Skin of body (tissue), 2 donors: ENCODE results near the gene CBLB. TPM values are rescaled to one million over a fixed set of nuclear protein-coding genes. Genes with fewer than 3 reads are reported as not detected.
"Not testable (repeated sequence)": the region's sequence is repeated elsewhere in the genome, so short reads cannot be mapped to it uniquely, and the experiment has no call there.

ENCODE experiments used
- DNase-seq: peaks from one replicate; lab custom pipeline; 2025; lab: John Stamatoyannopoulos, UW
- total RNA-seq: library from RNA; depleted of rRNA; stranded (reverse); fragments of >200 nt; gene quantifications from one replicate; pipeline ENCODE4 v1.2.3, GENCODE V29; 2014

Gene CBLB
- total RNA-seq, 1 donor from 2014 or later, result 41.3 TPM

DNA sequence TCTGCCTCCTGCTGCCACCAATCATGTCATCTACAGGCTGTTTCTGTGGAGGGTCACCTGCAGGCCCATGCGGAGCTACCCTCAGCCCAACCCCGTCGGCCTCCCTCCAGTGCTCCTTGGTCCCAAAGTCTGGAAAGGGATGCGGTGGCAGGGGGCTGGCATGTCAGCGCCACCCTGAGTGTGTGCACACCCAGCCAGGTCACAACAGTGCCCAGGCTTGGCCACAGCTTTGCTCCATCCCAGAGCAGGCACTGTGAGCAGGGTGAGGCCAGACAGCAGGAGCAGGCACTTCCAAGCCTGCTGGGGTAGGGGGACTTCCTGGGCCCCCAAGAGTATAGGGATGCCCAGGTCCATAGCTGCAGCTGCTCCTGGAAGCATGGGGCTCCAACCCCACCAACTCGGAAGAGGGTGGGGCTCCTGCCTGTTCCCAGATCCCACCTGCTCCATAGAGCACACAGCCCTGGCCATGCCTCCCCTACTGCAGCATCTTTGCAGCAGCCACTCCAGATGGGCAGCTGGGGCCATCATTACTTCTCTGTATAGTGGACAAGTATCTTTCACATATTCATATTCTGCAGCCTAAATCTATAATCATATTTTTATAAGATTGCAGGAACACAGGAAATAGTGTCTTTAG is 109.3 kb downstream of the CBLB start:
- DNase-seq, result no peak

GRCh38 chr3:105758451-105758850 is 110.4 kb downstream of the CBLB start:
- no peak for DNase-seq

GRCh38 chr3:105755121-105755886 is 113.5 kb downstream of the CBLB start:
- no peak for DNase-seq

DNA sequence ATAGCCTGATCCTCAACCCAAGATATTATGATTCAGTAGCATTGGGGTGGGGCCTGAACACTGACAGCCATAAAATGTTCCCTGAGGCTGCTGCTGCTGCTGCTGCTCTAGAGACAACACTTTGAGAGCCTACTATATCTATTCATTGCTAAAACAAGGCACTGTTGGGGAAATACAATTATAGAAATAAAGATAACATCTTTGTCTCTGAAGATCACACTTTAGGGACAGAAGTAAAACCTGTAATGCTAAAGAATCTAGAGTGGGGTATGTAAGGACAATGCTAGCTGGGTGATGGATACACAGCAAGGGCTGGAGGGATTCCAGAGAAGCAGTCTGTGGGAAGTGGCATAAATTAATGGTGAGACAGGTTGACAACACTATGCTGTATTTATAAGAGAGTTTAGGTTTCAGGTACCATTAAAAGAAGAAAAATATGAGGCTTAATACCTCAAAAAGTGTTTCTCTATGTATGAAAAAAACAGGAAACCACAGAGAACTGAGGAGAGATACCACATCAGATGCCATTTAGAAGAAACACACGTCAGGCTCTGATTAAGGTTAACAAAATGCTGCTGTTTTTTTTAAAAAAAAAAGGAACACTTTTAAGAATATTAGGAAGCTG is 115.9 kb downstream of the CBLB start:
- DNase-seq, result no peak

- peak; percentile 41 for DNase-seq
Observed at GRCh38 chr3:105747696-105748095, 121.1 kb downstream of the CBLB start.

DNA sequence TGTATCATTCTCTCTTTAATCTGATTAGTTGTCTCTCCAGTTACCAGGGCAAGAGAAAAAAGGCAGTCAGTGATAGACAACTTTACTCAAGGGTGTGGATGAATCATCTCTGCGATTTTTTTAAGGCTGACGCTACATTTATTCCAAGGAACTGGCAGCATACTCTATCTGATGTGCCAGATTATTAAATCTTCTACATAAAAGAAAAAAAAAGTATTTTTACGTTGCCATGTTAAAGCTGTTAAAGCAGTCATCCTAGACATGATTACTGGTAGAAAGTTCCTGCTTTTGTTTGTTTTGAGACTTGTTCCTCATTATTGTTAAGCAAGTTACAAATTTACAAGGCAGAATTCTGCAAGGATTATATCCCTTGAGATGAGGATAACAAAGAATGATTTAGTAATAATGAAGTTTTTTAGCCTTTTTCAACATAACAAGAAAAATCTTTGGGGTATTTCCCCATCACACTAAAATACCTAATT is 121.7 kb downstream of the CBLB start:
- DNase-seq, result peak; percentile 68

- no peak for DNase-seq
Observed at GRCh38 chr3:105746231-105746996, 122.4 kb downstream of the CBLB start.

DNA sequence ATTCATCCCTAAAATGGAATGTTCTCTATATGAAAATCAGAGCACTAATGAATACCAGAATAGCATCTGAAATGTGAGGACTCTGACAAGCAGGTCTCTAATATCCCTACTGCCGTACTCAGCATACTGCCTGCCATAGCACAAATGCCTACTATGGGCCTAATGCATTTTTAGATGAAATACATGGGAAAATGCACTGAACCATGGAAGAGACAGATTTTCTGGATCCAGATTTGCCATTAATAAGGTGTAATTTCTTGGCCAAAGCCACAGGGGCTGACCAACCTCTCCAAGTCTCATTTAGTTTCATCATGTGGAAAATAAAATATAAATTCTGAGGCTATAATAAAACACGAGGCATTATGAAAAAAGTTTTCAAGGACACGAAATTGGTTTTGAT is 123.8 kb downstream of the CBLB start:
- DNase-seq, result no peak

- DNase-seq, result no peak
Observed at GRCh38 chr3:105744202-105744601, 124.6 kb downstream of the CBLB start.

DNA sequence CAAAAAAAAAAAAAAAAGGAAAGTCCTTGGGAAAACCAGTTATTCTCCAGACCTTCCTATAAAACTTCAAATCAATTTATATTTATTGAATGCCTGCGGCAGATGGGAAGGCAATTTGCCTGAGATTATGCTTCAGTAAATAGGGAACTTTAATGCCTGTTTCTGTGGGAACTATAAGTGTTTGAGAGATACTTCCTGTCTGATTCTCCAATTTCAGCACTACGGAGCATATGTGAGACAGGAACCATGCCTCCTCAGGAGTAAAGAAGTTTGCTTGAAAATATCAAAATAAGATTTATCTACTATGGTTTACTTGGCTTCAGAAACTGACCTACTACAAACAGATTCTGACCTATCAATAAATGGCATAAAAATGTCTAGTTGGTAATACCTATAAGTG is 135.5 kb downstream of the CBLB start:
- no peak for DNase-seq

DNA sequence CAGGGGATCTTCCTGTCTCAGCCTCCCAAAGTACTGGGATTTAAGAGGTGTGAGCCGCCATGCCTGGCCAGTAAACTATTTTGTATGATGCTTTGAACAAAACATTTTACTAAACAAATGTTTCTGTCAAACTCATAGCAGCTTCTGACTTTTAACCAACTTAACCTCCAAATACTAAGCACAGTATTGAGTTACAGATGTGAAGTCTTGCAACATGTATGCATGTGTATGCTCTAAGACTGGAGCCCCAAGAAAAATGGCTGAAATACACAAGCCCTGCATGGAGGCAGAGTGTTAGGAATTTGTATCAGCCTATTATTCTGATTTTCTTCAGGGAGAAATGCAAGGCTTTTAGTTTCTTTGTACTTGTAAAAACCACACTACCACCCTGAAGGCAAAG is 137.1 kb downstream of the CBLB start:
- no peak for DNase-seq

DNA sequence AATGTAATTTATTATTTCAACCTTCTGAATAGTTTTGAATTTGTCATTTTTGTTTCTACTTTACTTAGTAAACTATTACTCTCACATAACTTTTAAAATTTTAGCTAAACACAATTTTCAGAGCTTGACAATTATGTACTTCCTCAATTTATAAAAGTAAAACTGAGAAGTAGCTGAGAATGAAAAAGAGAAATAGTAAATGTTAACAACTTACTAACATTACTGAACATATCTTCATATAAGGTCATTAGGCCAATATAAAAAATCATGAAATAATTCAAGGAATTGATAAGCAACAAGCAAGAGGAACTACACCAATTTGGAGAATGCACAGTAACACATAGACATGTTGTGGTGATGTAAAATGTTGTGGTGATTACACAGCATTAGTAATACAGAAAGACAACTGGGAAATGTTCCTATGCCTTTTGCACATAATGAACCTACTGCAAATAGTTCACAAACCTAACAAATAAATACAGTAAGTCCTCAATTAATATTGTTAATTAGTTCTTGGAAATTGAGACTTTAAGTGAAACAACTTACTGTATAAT is 137.9 kb downstream of the CBLB start:
- DNase-seq, result no peak

DNA sequence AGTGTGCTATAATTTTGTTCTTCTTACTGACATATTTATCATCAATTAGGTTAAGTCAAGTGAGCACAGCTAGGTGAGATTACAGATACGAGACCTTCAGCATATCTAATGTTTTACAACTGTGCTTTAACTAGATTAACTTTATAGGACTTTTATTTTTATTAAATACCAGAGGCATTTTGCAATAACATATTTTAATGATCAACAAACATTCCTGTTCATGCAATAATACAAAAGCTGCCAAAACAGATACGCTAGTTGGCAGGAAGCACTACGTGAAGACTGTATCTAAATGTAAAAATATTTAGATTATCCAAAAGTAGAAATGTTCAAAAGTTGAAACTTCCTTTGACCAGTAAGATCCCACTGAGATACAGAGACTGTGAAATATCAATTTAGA is 139.1 kb downstream of the CBLB start:
- peak; percentile 48 for DNase-seq

DNA sequence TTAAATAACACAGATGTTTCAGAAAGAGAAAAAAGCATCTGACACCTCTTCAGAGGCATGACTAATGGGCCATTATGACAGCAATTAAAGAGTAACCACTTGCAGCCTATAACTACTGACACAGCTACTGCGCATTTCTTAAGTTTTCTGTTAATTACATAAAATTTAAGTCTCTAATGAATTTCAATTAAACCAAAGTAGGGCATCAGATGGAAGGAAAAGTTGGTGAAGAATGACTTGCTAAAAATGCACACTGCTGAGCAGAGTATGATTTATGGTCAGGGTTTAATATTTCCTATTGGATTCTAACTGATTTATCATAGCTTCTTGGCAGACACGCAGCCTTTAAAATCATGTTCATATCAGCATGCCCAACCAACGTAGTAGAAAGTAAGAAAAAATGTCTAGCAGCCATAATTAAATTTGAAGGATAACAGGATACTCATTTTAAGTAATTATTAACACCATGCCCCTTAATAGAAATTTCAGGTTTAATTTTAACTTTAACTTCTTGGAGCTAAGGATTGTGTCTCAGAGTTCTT is 140.0 kb downstream of the CBLB start:
- DNase-seq, result no peak

GRCh38 chr3:105727036-105727435 is 141.8 kb downstream of the CBLB start:
- DNase-seq, result not testable (repeated sequence)

DNA sequence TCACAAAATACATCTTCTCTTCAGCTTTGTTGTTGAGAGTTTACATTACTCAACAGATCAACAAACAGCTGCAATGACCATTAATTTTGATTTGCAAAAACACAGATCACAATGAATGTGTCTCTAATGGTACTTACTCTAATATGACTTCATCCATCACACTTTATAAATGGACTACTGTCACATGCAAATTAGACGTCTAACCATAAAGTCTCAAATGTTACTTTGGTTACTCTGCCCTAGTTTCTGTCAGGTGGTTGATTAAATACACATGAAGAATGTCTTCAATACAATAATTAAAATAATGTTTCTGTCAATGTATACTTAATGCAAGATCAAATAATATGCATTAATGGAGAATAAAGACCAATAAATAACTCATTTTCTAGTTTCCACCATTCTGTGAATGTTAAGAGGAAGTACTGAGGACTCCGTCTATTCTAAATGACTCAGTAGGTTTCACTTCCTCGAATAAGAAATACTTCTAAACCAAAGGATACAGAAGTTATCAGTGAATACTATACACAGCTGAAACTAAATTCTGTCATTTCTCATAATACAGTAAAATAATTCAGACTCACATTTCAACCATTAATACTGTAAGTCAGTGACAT is 145.8 kb downstream of the CBLB start:
- DNase-seq, result no peak

- DNase-seq, result no peak
Observed at GRCh38 chr3:105719791-105720190, 149.0 kb downstream of the CBLB start.

- DNase-seq, result peak; percentile 20
Observed at GRCh38 chr3:105715372-105715771, 153.4 kb downstream of the CBLB start.

DNA sequence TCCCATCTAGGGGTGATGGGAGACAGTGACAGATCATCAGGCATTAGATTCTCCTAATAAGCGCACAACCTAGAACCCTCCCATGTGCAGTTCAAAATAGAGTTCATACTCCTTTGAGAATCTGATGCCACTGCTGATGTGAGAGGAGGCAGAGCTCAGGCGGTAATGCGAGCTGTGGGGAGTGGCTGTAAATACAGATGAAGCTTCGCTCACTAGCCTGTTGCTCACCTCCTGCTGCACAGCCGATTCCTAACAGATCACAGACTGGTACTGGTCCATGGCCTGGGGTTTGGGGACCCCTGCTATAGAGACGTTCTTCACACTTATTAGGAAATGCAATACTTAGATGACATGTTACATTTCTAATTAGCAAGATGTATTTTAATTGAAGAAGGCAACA is 154.4 kb downstream of the CBLB start:
- no peak for DNase-seq

- DNase-seq, result no peak
Observed at GRCh38 chr3:105708980-105709379, 159.8 kb downstream of the CBLB start.

- DNase-seq, result no peak
Observed at GRCh38 chr3:105707009-105707408, 161.8 kb downstream of the CBLB start.
